ENCODE results near the gene RAB5A.
A peak's percentile ranks its signal among the peaks of the same experiment; 100 is the strongest.
"Not testable (repeated sequence)": the region's sequence is repeated elsewhere in the genome, so short reads cannot be mapped to it uniquely, and the experiment has no call there.

The RAB5A gene

GRCh38 chr3:19967812-19968211, 20.9 kb downstream of the RAB5A start:
- Mint-ChIP-seq H3K4me3 (no peak overlapping the region), H3K9me3 (no peaks in the 10 kb centered on the region), H3K36me3 (ENCODE audit: low read depth) (peaks cover 65% of the 10 kb centered on the region), H3K27me3 (no peaks in the 10 kb centered on the region), H3K27ac (peak overlapping the region; percentile 65), H3K4me1 (ENCODE audit: low read depth) (peaks cover 62% of the 10 kb centered on the region)
- DNase-seq, result no peak

GRCh38 chr3:19970327-19970726, 23.4 kb downstream of the RAB5A start:
- H3K27me3 Mint-ChIP-seq, result no peaks in the 10 kb centered on the region
- H3K36me3 Mint-ChIP-seq (ENCODE audit: low read depth), result peaks cover 78% of the 10 kb centered on the region
- H3K27ac Mint-ChIP-seq, result peak overlapping the region; percentile 28
- no peak for DNase-seq
- no peaks in the 10 kb centered on the region for H3K9me3 Mint-ChIP-seq
- no peak overlapping the region for H3K4me3 Mint-ChIP-seq
- H3K4me1 Mint-ChIP-seq (ENCODE audit: low read depth), result peaks cover 52% of the 10 kb centered on the region

DNA sequence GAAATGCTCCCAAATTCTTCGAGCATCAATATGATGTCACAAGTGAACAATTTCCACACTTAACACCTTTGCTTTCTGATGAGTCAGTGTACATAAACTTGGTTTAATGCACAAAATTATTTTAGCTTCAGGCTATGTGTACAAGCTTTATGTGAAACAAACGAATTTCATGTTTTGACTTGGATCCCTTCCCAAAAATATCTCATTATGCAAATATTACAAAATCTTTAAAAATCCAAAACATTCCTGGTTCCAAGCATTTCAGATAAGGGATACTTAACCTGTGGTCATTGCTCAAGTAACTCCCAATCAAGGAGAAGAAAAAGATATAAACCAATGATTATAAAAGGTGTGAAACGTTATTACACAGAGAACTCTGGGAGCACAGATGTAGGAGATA, 25.2 kb downstream of the RAB5A start:
- peaks cover 74% of the 10 kb centered on the region for H3K36me3 Mint-ChIP-seq (ENCODE audit: low read depth)
- no peak overlapping the region for H3K27ac Mint-ChIP-seq

DNA sequence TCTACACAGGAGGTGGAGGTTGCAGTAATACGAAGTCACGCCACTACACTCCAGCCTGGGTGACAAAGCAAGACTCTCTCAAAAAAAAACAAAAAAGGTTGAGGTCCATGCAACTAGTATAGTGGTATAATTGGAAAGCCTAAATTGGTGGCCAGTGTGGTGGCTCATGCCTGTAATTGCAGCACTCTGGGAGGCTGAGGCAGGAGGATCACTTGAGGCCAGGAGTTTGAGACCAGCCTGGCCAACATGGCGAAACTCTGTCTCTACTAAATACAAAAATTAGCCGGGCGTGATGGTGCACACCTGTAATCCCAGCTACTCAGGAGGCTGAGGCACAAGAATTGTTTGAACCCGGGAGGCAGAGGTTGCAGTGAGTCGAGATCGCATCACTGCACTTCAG, 42.0 kb downstream of the RAB5A start:
- not testable (repeated sequence) for H3K27ac Mint-ChIP-seq; DNase-seq; H3K4me1 Mint-ChIP-seq (ENCODE audit: low read depth)

More for the DNA sequence above, 25.2 kb downstream of the RAB5A start:
- Mint-ChIP-seq H3K27me3 (no peaks in the 10 kb centered on the region), H3K9me3 (no peaks in the 10 kb centered on the region), H3K4me3 (no peak overlapping the region), H3K4me1 (ENCODE audit: low read depth) (peaks cover 35% of the 10 kb centered on the region)
- no peak for DNase-seq

DNA sequence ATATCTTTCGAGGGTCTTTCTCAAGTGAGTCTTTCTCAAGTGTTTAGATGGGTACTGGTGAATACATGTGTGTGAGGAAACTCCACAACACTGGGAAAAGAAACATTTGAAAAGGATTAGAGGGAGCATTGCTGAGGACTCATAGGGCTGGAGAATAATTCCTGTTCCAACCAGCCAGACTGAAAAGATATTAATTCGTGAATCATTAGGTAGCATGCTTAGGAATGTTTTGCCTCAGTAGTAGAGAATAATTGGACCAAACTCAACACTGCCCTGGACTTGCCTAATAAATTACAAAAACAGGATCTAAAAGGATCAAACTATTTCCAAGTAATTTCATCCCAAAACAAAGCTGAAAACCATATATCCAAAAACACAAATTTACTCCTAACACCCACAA, 47.9 kb downstream of the RAB5A start:
- Mint-ChIP-seq H3K4me1 (ENCODE audit: low read depth) (no peaks in the 10 kb centered on the region), H3K27me3 (no peaks in the 10 kb centered on the region), H3K36me3 (ENCODE audit: low read depth) (no peaks in the 10 kb centered on the region), H3K27ac (no peak overlapping the region), H3K9me3 (peaks cover 6% of the 10 kb centered on the region), H3K4me3 (no peak overlapping the region)
- DNase-seq, result no peak

More for the DNA sequence above, 42.0 kb downstream of the RAB5A start:
- H3K36me3 Mint-ChIP-seq (ENCODE audit: low read depth), result peaks cover 37% of the 10 kb centered on the region
- not testable (repeated sequence) for H3K9me3 Mint-ChIP-seq, H3K27me3 Mint-ChIP-seq, H3K4me3 Mint-ChIP-seq

- H3K9me3 Mint-ChIP-seq, result peaks cover 6% of the 10 kb centered on the region
- no peaks in the 10 kb centered on the region for H3K27me3 Mint-ChIP-seq
- H3K27ac Mint-ChIP-seq, result no peak overlapping the region
- H3K36me3 Mint-ChIP-seq (ENCODE audit: low read depth), result no peaks in the 10 kb centered on the region
- no peak overlapping the region for H3K4me3 Mint-ChIP-seq
- no peak for DNase-seq
- H3K4me1 Mint-ChIP-seq (ENCODE audit: low read depth), result no peaks in the 10 kb centered on the region
Measured at GRCh38 chr3:19997502-19997901, 50.6 kb downstream of the RAB5A start.

- Mint-ChIP-seq H3K9me3 (peaks cover 6% of the 10 kb centered on the region), H3K36me3 (ENCODE audit: low read depth) (no peaks in the 10 kb centered on the region), H3K4me3 (no peak overlapping the region), H3K4me1 (ENCODE audit: low read depth) (no peaks in the 10 kb centered on the region), H3K27me3 (no peaks in the 10 kb centered on the region), H3K27ac (no peak overlapping the region)
- DNase-seq, result no peak
Measured at GRCh38 chr3:20001932-20002331, 55.0 kb downstream of the RAB5A start.

- H3K4me3 Mint-ChIP-seq, result no peak overlapping the region
- no peaks in the 10 kb centered on the region for H3K27me3 Mint-ChIP-seq
- H3K9me3 Mint-ChIP-seq, result no peaks in the 10 kb centered on the region
- no peaks in the 10 kb centered on the region for H3K4me1 Mint-ChIP-seq (ENCODE audit: low read depth)
- H3K27ac Mint-ChIP-seq, result no peak overlapping the region
- DNase-seq, result no peak
- no peaks in the 10 kb centered on the region for H3K36me3 Mint-ChIP-seq (ENCODE audit: low read depth)
Measured at GRCh38 chr3:20007960-20008359, 61.1 kb downstream of the RAB5A start.

DNA sequence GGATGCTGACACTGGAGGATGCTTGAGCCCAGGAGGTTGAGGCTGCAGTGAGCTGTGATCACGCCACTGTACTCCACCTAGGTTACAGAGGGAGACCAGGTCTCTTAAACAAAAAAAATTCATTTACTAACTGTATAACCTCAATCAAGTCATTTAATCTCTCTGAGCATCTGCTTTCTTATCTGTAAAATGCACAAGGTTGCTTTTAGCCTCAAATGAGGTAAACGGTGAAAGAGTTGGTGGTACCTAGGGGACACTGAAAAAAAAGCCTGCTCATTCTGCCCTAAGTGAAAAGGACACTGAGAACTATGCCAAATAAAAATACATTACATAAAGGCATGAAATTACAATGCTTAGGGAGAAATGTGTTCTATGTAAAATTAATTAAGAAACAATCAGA, 61.7 kb downstream of the RAB5A start:
- Mint-ChIP-seq H3K36me3 (ENCODE audit: low read depth) (no peaks in the 10 kb centered on the region), H3K27me3 (no peaks in the 10 kb centered on the region), H3K4me1 (ENCODE audit: low read depth) (no peaks in the 10 kb centered on the region), H3K4me3 (no peak overlapping the region), H3K9me3 (no peaks in the 10 kb centered on the region), H3K27ac (no peak overlapping the region)
- DNase-seq, result no peak

DNA sequence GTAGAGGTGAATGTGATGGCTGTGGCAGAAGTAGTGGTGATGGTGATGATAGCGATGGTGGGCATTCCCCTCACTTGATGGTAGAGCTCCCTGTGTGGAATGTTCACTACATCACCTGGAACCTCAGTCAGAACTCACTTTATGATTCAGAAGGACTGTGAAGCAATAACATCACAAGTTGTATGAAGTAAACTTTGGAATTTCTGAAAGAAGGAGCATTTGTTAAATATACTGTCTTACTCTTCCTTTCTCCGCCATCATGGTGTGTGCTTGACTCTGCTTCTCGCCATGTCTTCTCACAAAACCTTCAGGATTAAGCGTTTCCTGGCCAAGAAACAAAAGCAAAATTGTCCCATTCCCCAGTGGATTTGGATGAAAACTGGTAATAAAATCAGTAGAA, 65.3 kb downstream of the RAB5A start, which contains the start of gene PP2D1:
TSS of gene PP2D1 (minus strand) at position 101 of the 400 bp plus-strand sequence. CDS start 192 bp downstream, outside the sequence.
- no peaks in the 10 kb centered on the region for H3K4me1 Mint-ChIP-seq (ENCODE audit: low read depth)
- H3K27ac Mint-ChIP-seq, result no peak within 1 kb of the TSS
- H3K9me3 Mint-ChIP-seq, result no peaks in the 10 kb centered on the region
- DNase-seq, result no peak
- H3K36me3 Mint-ChIP-seq (ENCODE audit: low read depth), result no peaks in the 10 kb centered on the region
- H3K27me3 Mint-ChIP-seq, result no peaks in the 10 kb centered on the region
- no peak within 1 kb of the TSS for H3K4me3 Mint-ChIP-seq

- Mint-ChIP-seq H3K9me3 (no peaks in the 10 kb centered on the region), H3K27ac (no peak overlapping the region), H3K4me3 (no peak overlapping the region), H3K36me3 (ENCODE audit: low read depth) (no peaks in the 10 kb centered on the region), H3K4me1 (ENCODE audit: low read depth) (no peaks in the 10 kb centered on the region), H3K27me3 (no peaks in the 10 kb centered on the region)
- no peak for DNase-seq
Measured at GRCh38 chr3:20013396-20013795, 66.5 kb downstream of the RAB5A start.

GRCh38 chr3:20015525-20015924, 68.6 kb downstream of the RAB5A start:
- Mint-ChIP-seq H3K27ac (no peak overlapping the region), H3K27me3 (no peaks in the 10 kb centered on the region), H3K9me3 (no peaks in the 10 kb centered on the region), H3K4me3 (no peak overlapping the region), H3K36me3 (ENCODE audit: low read depth) (no peaks in the 10 kb centered on the region), H3K4me1 (ENCODE audit: low read depth) (no peaks in the 10 kb centered on the region)
- DNase-seq, result no peak

GRCh38 chr3:20016076-20016475, 69.2 kb downstream of the RAB5A start:
- DNase-seq; H3K27me3 Mint-ChIP-seq; H3K4me1 Mint-ChIP-seq (ENCODE audit: low read depth); H3K27ac Mint-ChIP-seq; H3K36me3 Mint-ChIP-seq (ENCODE audit: low read depth); H3K9me3 Mint-ChIP-seq; H3K4me3 Mint-ChIP-seq: not testable (repeated sequence)

DNA sequence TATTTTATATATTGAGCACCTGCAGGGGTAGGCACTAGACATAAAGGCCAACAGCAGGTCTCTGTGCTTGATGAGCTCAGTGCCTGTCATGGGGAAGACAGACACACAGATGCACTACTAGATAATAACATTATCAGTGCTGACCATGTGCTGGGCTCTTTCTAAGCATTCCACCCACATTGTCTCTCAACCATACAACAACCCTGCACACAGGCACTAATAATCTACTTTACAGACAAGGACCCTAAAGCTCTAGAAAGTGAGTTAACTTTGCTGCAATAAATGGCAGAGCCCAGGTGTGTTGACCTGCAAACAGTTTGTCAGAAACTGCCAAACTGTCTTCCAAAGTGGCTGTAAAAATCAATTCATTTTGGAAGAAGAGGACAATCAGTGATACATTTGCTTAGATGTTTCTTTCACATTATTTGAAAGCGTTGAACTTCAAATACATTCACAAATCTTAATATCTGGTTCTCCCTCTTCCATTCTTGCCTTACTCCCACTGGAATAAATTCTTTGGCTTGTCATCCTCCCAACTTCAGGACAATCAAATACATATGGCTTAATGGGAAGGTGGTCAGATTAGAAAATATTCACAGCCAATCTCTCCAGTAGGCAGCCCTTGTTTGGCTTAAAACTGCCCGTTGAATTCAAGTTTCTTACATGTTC, 76.2 kb downstream of the RAB5A start:
- H3K27me3 Mint-ChIP-seq, result no peaks in the 10 kb centered on the region
- no peak overlapping the region for H3K4me3 Mint-ChIP-seq
- H3K4me1 Mint-ChIP-seq (ENCODE audit: low read depth), result peaks cover 2% of the 10 kb centered on the region
- no peaks in the 10 kb centered on the region for H3K9me3 Mint-ChIP-seq
- no peak overlapping the region for H3K27ac Mint-ChIP-seq
- no peak for DNase-seq
- no peaks in the 10 kb centered on the region for H3K36me3 Mint-ChIP-seq (ENCODE audit: low read depth)

DNA sequence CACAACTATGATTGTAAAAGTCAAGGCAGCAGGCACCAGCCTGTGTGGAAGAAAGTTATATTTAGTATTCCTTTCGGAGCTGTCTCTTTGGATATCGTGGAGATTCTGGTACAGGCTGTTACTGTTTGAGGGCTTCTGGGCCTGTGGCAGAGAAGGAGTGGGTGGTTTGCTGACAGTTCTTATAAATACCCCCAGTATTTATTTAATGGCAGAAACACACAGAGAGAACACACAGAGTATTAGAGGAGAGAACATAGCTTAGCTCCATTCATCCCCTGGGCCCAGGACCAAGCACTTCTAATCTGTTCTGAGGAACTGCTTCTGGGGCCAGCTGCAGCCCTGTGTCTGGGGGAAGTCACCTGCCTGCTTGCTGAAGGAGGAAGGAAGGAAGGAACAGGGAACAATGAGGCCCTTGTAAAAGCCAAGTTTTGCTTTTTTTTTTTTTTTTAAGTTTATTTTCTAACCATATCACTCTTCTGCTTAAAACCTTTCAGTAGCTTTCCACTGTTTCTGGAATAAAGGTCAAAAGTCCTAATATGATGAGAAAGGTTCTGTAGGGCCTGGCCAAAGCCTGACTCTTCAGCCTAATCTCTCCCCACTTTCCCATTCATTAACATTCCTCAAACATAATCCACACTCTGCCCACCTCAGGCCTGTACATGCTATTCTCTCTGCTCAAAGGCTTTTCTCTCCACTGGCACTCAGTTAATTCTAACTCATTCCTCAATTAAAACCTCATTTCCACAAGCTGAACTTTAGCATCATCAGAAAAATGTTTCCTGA, 76.9 kb downstream of the RAB5A start:
- Mint-ChIP-seq H3K9me3 (no peaks in the 10 kb centered on the region), H3K4me1 (ENCODE audit: low read depth) (peaks cover 2% of the 10 kb centered on the region), H3K36me3 (ENCODE audit: low read depth) (no peaks in the 10 kb centered on the region), H3K4me3 (no peak overlapping the region), H3K27ac (no peak overlapping the region), H3K27me3 (no peaks in the 10 kb centered on the region)
- no peak for DNase-seq

Data from activated T-cell treated with anti-CD3 and anti-CD28 coated beads, Interleukin-2, amount 50 U/mL, for 24 hours (primary cell).